H1 (cell line): Measurements from ENCODE around the gene PNMA6E. TPM values are rescaled to one million over a fixed set of nuclear protein-coding genes. Genes with fewer than 3 reads are reported as not detected.

Source experiments
- CTCF ChIA-PET: fragments of 300-600 bp; sonication (Branson Sonifier 250); formaldehyde crosslinking; loops from one replicate; lab custom pipeline; 2021; ENCODE audit not compliant: partially characterized antibody; lab: Charles Lee
- POLR2A ChIA-PET: fragments of 300-600 bp; sonication (Branson Sonifier 250); formaldehyde crosslinking; loops from one replicate; lab custom pipeline; 2021; ENCODE audit warnings: inconsistent platforms; ENCODE audit not compliant: partially characterized antibody; lab: Charles Lee
- DNase-seq, 2 experiments: peaks; one replicate each; pipeline versions ENCODE4 v3.0.0 to v3.0.0-alpha.2; 2010 to 2022; ENCODE audit warnings: low spot score in 2 of 2, low read depth in 1 of 2, mixed read lengths in 1 of 2
- FAIRE-seq: peaks from 2 replicates; lab custom pipeline; 2011; peaks lifted over from hg19 to GRCh38; lab: Jason Lieb, UNC
- H2AFZ ChIP-seq: 2 replicates; pipeline ENCODE4 v1.8.1; 2012; ENCODE audit warnings: low read length, inconsistent platforms
- H2AK5ac ChIP-seq: 2 replicates; pipeline ENCODE4 v1.6.1; 2013; ENCODE audit warnings: low read depth, low read length
- H2BK120ac ChIP-seq: replicated peaks from 2 replicates; pipeline ENCODE3; 2013; ENCODE audit warnings: low read depth, low read length, inconsistent platforms
- H2BK12ac ChIP-seq: 2 replicates; pipeline ENCODE4 v1.6.1; 2013; ENCODE audit warnings: low read depth, low read length
- H2BK15ac ChIP-seq: 2 replicates; pipeline ENCODE4 v1.6.1; 2013; ENCODE audit warnings: low read length
- H2BK20ac ChIP-seq: 2 replicates; pipeline ENCODE4 v1.6.1; 2013; ENCODE audit warnings: low read length
- H2BK5ac ChIP-seq: 2 replicates; pipeline ENCODE4 v1.6.1; 2013; ENCODE audit warnings: low read depth, low read length
- H3K14ac ChIP-seq: 2 replicates; pipeline ENCODE4 v1.6.1; 2013; ENCODE audit warnings: inconsistent platforms; ENCODE audit not compliant: insufficient read length
- H3K18ac ChIP-seq: 2 replicates; pipeline ENCODE4 v1.6.1; 2013; ENCODE audit warnings: low read length; ENCODE audit errors: extremely low read depth
- H3K23ac ChIP-seq: 2 replicates; pipeline ENCODE4 v1.6.1; 2013; ENCODE audit warnings: inconsistent platforms; ENCODE audit not compliant: insufficient read length
- H3K23me2 ChIP-seq: 2 replicates; pipeline ENCODE4 v1.6.1; 2013; ENCODE audit warnings: low read depth, low read length
- H3K27ac ChIP-seq: 2 replicates; pipeline ENCODE4 v1.6.1; 2011; ENCODE audit warnings: low read depth, low read length, inconsistent platforms
- H3K27me3 ChIP-seq, 4 experiments: replicated peaks in 1 of 4; 1 replicate in 1 of 4; 2 replicates in 3 of 4; pipeline versions ENCODE4 v1.6.1 to v1.8.1; 2011 to 2013; ENCODE audit warnings: low read length in 3 of 4, mild to moderate bottlenecking in 3 of 4, inconsistent platforms in 2 of 4, mixed read lengths in 2 of 4, moderate library complexity in 1 of 4; ENCODE audit not compliant: control insufficient read depth in 3 of 4, insufficient read depth in 3 of 4; ENCODE audit errors: extremely low read depth in 1 of 4
- H3K36me3 ChIP-seq, 4 experiments: 2 replicates each; pipeline versions ENCODE4 v1.6.1 to v1.8.1; 2011 to 2013; ENCODE audit warnings: mild to moderate bottlenecking in 4 of 4, low read length in 3 of 4, moderate library complexity in 2 of 4, control low read depth in 1 of 4, inconsistent platforms in 1 of 4; ENCODE audit not compliant: insufficient read depth in 4 of 4, control insufficient read depth in 2 of 4
- H3K4ac ChIP-seq: replicated peaks from 2 replicates; pipeline ENCODE3; 2013; ENCODE audit warnings: low read length, low read depth, mixed read lengths, inconsistent platforms; ENCODE audit not compliant: insufficient read length
- H3K4me1 ChIP-seq, 4 experiments: replicated peaks in 1 of 4; 1 replicate in 1 of 4; 2 replicates in 3 of 4; pipeline versions ENCODE4 v1.6.1 to v1.8.1; 2011 to 2013; ENCODE audit warnings: low read length in 3 of 4, inconsistent platforms in 2 of 4, mixed read lengths in 1 of 4; ENCODE audit not compliant: insufficient read depth in 4 of 4, control insufficient read depth in 3 of 4
- H3K4me2 ChIP-seq, 2 experiments: 2 replicates each; pipeline versions ENCODE4 v1.6.1 to v1.8.1; 2011 to 2013; ENCODE audit warnings: low read depth in 2 of 2, low read length in 2 of 2, control low read depth in 1 of 2, inconsistent platforms in 1 of 2, mild to moderate bottlenecking in 1 of 2; ENCODE audit not compliant: insufficient read depth in 1 of 2
- H3K4me3 ChIP-seq, 4 experiments: fragments of 200-600, 300-600 bp in 1 of 4; sonication (generic), shearing (Covaris generic), sonication (Bioruptor Twin) in 1 of 4; 2 replicates each; pipeline versions ENCODE4 v1.5.1 to v1.8.1; 2011 to 2016; ENCODE audit warnings: low read length in 4 of 4, low read depth in 3 of 4, control low read depth in 2 of 4, inconsistent platforms in 2 of 4, mild to moderate bottlenecking in 2 of 4, mixed read lengths in 1 of 4, moderate library complexity in 1 of 4; ENCODE audit not compliant: insufficient read depth in 2 of 4; ENCODE audit errors: extremely low read depth in 1 of 4
- H3K56ac ChIP-seq: replicated peaks from 2 replicates; pipeline ENCODE3; 2013; ENCODE audit warnings: low read depth, mild to moderate bottlenecking, mixed read lengths, low read length, inconsistent platforms; ENCODE audit not compliant: insufficient read length
- H3K79me1 ChIP-seq: 2 replicates; pipeline ENCODE4 v1.6.1; 2013; ENCODE audit warnings: low read depth, low read length, control low read depth
- H3K79me2 ChIP-seq, 2 experiments: 2 replicates each; pipeline versions ENCODE4 v1.6.1 to v1.8.1; 2012 to 2013; ENCODE audit warnings: low read length in 2 of 2, mild to moderate bottlenecking in 2 of 2, inconsistent platforms in 1 of 2; ENCODE audit not compliant: insufficient read depth in 2 of 2, control insufficient read depth in 1 of 2
- H3K9ac ChIP-seq, 4 experiments: replicated peaks in 1 of 4; 1 replicate in 1 of 4; 2 replicates in 3 of 4; pipeline versions ENCODE4 v1.6.1 to v1.8.1; 2011 to 2013; ENCODE audit warnings: low read depth in 3 of 4, low read length in 3 of 4, control low read depth in 2 of 4, mild to moderate bottlenecking in 2 of 4, moderate library complexity in 2 of 4, inconsistent platforms in 1 of 4; ENCODE audit errors: extremely low read depth in 1 of 4
- H3K9me3 ChIP-seq, 2 experiments: 2 replicates each; pipeline versions ENCODE4 v1.6.1 to v1.8.1; 2012 to 2013; ENCODE audit warnings: mild to moderate bottlenecking in 2 of 2, moderate library complexity in 2 of 2, control low read depth in 1 of 2, inconsistent platforms in 1 of 2, low read depth in 1 of 2, low read length in 1 of 2, mixed read lengths in 1 of 2; ENCODE audit not compliant: insufficient read depth in 2 of 2
- H4K20me1 ChIP-seq, 2 experiments: replicated peaks in 1 of 2; 2 replicates each; pipeline versions ENCODE3 to v1.8.1; 2011 to 2013; ENCODE audit warnings: inconsistent platforms in 2 of 2, low read length in 2 of 2, mild to moderate bottlenecking in 1 of 2; ENCODE audit not compliant: insufficient read depth in 2 of 2, control insufficient read depth in 1 of 2
- H4K5ac ChIP-seq: 2 replicates; pipeline ENCODE4 v1.6.1; 2013; ENCODE audit warnings: low read length, low read depth, mixed read lengths, inconsistent platforms; ENCODE audit not compliant: insufficient read length
- H4K8ac ChIP-seq: 2 replicates; pipeline ENCODE4 v1.8.0; 2013; ENCODE audit warnings: mild to moderate bottlenecking, moderate library complexity, low read length, inconsistent platforms; ENCODE audit not compliant: insufficient read depth; ENCODE audit errors: extremely low read depth
- H4K91ac ChIP-seq: replicated peaks from 2 replicates; pipeline ENCODE3; 2013; ENCODE audit warnings: low read length, mixed read lengths, inconsistent platforms; ENCODE audit not compliant: insufficient read length
- CTBP2 ChIP-seq: IDR thresholded peaks from 2 replicates; pipeline ENCODE4 v1.7.0; 2011; ENCODE audit warnings: borderline replicate concordance, mild to moderate bottlenecking, moderate library complexity, mixed read lengths, low read length; ENCODE audit not compliant: insufficient read depth, insufficient read length
- JUN ChIP-seq: IDR thresholded peaks from 2 replicates; pipeline ENCODE4 v1.6.1; 2011; ENCODE audit warnings: low read depth, mild to moderate bottlenecking, improper control_type of control experiment, low read length
- POLR2A ChIP-seq, 2 experiments: IDR thresholded peaks; 1 replicate in 1 of 2; 2 replicates in 1 of 2; pipeline ENCODE4 v1.6.1; 2011; ENCODE audit warnings: low read depth in 2 of 2, low read length in 2 of 2, mild to moderate bottlenecking in 2 of 2; ENCODE audit errors: control extremely low read depth in 1 of 2
- POU5F1 ChIP-seq: IDR thresholded peaks from 2 replicates; pipeline ENCODE4 v1.6.1; 2011; ENCODE audit warnings: low read depth, mild to moderate bottlenecking, low read length, moderate library complexity
- SRF ChIP-seq: IDR thresholded peaks from 2 replicates; pipeline ENCODE4 v1.6.1; 2011; ENCODE audit warnings: mild to moderate bottlenecking, low read depth, low read length, moderate library complexity
- WGBS, 2 experiments: shearing (Covaris generic) in 1 of 2; methylation state at CpG; one replicate each; pipeline versions ENCODE4 v1.1.6 to v1.1.7; 2013 to 2015; ENCODE audit warnings: low lambda C conversion rate in 2 of 2, mixed read lengths in 2 of 2, inconsistent platforms in 1 of 2, low coverage in 1 of 2, missing lambda C conversion rate in 1 of 2; ENCODE audit not compliant: insufficient replicate concordance in 2 of 2, insufficient coverage in 1 of 2, insufficient read length in 1 of 2; ENCODE audit errors: extremely low coverage in 1 of 2, missing lambda C conversion rate in 1 of 2; 5-methylcytosine and 5-hydroxymethylcytosine counted together
- polyA plus RNA-seq, 7 experiments: library from polyadenylated mRNA; depleted of rRNA in 3 of 7; stranded (reverse) in 5 of 7; unstranded in 2 of 7; fragments of >200 nt in 5 of 7; fragments of 200-250 nt in 2 of 7; gene quantifications; 1 replicate in 5 of 7; 2 replicates in 1 of 7; 4 replicates in 1 of 7; pipeline versions ENCODE4 v1.2.1 to v1.2.3, GENCODE V29; 2011 to 2013; ENCODE audit warnings: missing spikeins in 2 of 7, mixed read lengths in 2 of 7
- total RNA-seq: library from RNA; stranded (reverse); fragmentation: NEBNext Ultra II Directional; extraction: Animal tissue kit (Norgen Biotek cat#: 25700); gene quantifications from 2 replicates; pipeline ENCODE4 v1.2.1, GENCODE V29; 2021
- TF ChIP-seq, protein P1 (sequence below): IDR thresholded peaks from 2 replicates; pipeline ENCODE4 v1.6.1; 2012; ENCODE audit warnings: inconsistent platforms

The PNMA6E gene
- total and polyA plus RNA-seq, 2 of the 8 experiments (the other 6 are each of a cell fraction or from before 2014, with no cell fraction given): not detected

DNA sequence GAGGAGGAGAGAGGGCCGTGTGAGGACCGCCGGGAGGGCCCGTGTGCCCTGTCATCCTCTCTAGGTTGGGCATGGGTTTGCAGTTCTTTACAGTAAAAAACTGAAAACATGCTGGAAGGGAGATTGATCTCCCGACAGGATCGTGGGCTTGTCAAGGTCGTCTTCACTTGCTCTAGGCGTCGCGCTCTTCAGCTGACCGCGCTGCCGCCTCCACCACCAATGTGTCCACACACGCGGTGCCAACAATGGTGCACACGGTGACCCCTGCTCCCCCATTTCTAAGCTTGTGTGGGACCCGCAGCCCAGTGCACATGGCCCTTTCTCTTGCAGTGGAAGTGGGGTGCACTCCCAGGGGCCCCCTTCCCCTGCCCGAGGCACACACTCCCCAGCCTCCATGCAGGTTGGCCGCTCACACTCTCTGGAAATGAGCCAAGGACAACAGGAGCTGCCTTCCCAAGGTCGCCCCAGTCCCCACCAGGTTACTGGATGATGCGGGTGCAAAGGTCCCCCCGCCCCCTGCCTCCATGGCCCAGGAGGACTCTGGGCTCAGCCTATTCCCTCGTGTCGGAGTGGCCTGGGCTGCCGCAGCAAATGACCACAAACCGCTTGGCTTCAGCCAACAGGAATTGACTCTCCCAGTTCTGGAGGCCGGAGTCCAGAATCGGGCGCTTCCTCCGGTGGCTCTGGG is 8.4 kb upstream of the PNMA6E start:
- Histone ChIP-seq H2BK5ac (no peak overlapping the region), H3K79me1 (no peaks in the 10 kb centered on the region)

More for the DNA sequence above, 8.4 kb upstream of the PNMA6E start:
- POLR2A ChIA-PET: no interaction called here
- Histone ChIP-seq H3K79me2 (no peaks in the 10 kb centered on the region), H3K4me2 (no peak overlapping the region), H3K9ac (no peak overlapping the region), H3K18ac (no peak overlapping the region), H2BK120ac (no peak overlapping the region), H3K23me2 (peaks cover 3% of the 10 kb centered on the region; the same call in 1 of the 2 replicates), H3K9me3 (no peaks in the 10 kb centered on the region), H2BK20ac (no peak overlapping the region), H3K4ac (no peak overlapping the region), H4K20me1 (no peaks in the 10 kb centered on the region), H4K91ac (no peak overlapping the region), H2BK15ac (no peak overlapping the region), H2AFZ (no peak overlapping the region), H2AK5ac (no peak overlapping the region), H3K4me1 (no peaks in the 10 kb centered on the region), H3K27me3 (peaks cover 8 to 25% (median 16%) of the 10 kb centered on the region in 4 experiments), H3K23ac (no peak overlapping the region), H3K4me3 (no peak overlapping the region), H3K56ac (no peak overlapping the region), H2BK12ac (no peak overlapping the region), H3K14ac (no peak overlapping the region), H4K5ac (no peak overlapping the region), H3K27ac (no peak overlapping the region), H4K8ac (no peak overlapping the region), H3K36me3 (no peaks in the 10 kb centered on the region)
- TF ChIP-seq JUN: no peak
- TF ChIP-seq, protein P1, sequence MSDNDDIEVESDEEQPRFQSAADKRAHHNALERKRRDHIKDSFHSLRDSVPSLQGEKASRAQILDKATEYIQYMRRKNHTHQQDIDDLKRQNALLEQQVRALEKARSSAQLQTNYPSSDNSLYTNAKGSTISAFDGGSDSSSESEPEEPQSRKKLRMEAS: no peak
- no peak for TF ChIP-seq POU5F1
- TF ChIP-seq SRF: no peak
- no peak for TF ChIP-seq POLR2A (IDR thresholded peaks at IDR 0.05; ENCODE audit: control extremely low read depth in 1 of 2, low read depth in 2 of 2, low read length in 2 of 2)
- no peak for TF ChIP-seq CTBP2
- CTCF ChIA-PET: interaction anchor here (1.1 kb wide), 1 partner anchor 377 kb away, joined by 3 read pairs; no protein-coding TSS in a partner anchor
- no peak for DNase-seq
- no peak for FAIRE-seq
- WGBS, 2 experiments: 60% methylated on average over 5 of the region's 30 CpGs; no CpG with 5 or more reads in 1 of the 2 experiments
